CD4-positive, alpha-beta T cell treated with Interleukin-15 for 4 hours (primary cell): ENCODE data around the gene TAMALIN.

ENCODE experiments used
- DNase-seq: peaks from one replicate; pipeline ENCODE4 v3.0.0-alpha.2; 2020; ENCODE audit warnings: low spot score

The TAMALIN gene

DNA sequence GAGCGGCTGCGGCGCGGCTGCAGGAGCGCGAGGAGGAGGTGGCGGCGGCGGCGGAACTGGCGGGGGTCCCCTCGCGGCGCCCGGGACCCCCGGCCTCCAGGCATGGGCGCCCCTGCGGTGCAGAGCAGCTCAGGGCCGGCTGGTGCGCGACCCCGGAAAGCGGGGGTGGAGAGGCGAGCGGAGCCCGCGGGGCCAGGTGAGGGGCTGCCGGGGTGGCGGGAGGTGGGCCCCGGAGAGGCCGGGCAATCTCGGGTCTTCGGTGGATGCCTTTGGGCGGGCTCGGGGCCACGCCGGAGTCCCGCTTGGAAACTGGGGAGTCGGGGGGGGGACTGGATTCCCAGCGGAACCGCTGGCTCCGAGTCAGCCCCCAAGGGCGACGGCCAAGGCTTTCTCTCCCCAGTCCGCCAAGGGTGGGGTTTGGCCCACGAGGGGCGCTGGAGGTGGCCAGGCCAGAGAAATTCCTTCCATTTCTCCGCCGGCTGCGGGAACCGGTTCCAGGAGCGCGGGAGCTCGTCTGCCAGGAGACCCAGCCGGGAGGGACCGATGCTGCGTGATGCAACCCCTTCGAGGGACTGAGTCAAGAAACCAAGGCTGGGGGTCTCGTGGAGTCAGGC is 30.6 kb downstream of the TAMALIN start:
- no peak for DNase-seq

DNA sequence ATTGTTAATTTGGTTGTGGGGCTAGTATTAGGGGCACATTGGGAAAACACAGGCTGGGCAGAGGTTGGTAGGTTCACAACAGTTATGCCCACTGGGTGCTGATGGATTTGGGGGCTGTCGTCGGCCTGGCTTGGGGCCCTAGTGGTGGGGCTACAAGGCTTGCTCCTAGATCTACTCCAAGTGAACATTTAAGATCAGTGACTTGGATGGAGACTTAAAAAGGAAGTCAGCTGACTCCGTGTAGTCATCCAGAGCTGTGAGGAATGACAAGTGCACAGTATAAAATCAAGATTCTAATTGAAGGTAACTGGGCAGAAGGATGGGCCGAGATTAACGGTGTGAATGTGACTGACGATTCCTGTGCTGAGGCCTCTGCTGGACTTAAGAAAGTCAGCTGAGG is 31.7 kb downstream of the TAMALIN start:
- DNase-seq, result no peak

DNA sequence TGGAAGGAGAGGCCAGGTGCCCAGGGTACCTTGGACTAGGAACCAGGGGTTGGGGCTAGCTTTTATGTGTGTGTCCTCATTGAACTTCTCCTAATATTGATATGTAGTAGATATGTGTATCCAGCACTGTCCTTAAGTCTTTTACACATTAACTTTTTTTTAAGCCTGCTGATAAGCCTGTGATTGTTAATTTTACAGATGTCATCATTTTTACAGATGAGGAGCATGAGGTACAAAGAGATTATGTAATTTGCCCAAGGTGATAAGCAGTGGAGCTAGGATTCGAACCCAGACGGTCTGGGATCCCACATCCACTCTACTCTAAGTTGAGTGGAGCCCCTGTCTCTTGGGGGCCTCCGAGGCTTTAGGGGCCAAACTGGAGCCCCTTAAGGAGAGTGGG is 34.3 kb downstream of the TAMALIN start:
- DNase-seq, result no peak

DNA sequence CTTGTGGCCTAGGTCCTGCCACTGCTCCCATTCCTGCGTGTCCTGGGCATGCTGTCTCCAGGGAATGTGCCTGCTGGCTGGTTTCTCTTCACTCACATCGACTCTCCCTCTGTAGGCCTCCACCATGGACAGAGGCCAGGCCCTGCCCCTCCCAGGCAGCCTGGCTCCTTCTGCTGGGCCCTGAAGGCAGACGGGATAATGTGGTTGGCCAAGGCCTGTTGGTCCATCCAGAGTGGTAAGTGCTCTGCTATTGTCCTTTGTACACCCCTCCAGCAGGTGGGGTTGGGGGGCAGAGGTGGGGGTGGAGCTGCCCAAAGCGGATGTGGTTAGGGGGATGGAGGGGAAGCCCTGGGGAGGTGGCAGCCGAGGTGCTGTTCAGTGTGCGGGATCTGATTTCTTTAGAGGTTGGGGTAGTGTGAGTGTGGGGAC is 35.0 kb downstream of the TAMALIN start:
- peak; percentile 62 for DNase-seq

DNA sequence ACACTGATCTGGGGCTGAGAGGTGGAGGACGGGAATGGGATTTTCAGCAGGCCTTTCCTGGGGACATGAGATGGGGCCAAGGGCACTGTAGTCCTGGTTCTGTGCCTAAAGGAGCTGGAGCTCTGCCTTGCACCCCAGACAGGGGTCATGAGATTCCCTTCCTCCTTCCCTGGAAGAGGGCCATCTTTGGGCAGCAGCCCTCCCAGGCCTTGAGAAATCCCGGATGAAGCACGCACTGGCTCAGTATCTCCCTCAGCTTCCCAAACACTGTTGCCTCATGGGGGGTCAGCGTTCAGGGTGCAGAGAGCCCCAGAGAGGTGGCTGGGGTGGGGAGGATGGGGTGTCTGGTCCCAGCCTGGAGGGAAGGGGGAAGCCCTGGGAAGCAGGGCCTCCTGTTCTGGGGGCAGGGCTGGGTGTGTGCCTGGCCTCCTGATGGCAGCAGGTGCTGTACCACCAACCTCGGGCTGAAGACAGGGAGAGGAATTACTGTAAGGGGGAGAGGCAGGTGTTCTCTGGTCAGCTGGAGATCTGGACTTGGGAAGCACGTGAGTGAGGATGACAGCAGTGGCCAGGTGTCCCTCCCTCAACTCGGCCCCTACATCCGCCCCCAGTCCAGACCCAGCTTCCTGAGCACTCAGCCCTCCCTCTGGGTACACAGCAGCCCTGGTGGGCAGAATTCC is 36.1 kb downstream of the TAMALIN start:
- no peak for DNase-seq

DNA sequence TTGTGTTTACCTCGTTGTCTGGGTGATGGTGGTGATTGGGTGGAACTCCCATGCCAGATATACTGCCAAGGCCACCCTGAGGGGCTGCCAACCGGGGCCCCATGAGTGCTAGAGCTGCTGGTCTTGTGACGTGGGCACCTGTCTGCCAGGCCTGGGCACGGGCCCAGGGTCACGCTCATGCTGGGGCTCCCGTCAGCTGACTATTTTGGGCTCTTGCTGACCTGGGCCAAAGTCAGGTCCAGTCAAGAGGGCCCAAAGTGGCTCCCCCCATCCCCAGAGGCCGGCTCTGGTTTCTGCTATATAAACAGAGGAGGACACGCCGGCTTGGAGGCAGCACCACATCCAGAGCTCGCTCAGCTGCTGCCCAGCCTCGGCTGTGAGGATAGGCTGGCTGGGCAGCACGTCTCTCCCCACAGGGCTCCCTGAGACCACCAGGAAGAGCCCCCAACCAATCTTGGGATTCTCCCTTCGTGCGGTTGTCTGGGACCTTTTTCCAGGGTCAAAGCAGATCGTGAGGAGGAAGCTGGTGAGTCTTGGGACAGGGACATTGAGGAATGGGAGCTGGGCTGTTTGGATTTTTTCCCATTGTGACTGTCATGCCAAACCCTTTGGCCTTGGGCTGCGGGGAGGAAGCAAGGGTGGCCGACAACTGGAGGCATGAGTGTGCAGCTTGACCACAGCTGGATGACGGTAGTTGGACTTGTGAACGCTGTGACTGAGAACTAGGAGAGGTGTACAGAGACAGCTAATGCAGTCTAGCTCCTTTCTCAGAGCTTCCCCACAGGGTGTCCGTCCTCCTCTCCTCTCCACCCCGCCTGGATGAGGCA is 36.9 kb downstream of the TAMALIN start:
- DNase-seq, result no peak

DNA sequence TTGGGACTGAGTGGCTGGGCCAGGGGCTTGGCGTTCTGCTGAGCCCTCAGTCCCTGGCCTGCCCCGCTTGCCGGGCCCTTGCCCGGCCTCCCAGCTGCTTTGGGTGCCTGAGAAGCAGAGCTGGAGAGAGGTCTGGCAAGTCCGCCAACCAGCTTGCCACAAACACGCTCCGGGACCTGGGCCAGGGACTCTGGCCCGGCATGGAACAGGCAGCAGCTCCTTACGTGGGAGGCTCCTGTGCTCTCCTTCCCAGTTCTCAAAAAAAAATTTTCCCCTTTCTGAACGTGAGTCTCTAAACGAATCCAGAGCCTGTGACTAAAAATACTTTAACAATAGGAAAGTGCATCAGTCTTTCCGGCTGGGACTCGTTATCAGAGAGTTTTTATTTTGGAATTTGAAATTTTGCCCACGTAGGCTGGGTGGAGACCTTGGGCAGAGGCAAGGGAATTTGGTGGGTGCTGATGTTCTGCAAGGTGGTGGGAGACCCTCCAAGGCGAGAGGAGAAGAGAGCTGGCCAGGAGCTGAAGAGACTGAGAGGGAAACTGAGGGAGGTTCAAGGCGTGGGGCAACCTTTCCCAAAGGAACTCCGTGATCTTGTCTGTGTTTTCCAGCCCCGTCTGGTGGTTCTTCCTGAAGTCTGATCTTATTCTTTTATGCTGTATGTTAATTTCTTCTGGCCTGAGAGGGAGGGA is 37.7 kb downstream of the TAMALIN start:
- no peak for DNase-seq

DNA sequence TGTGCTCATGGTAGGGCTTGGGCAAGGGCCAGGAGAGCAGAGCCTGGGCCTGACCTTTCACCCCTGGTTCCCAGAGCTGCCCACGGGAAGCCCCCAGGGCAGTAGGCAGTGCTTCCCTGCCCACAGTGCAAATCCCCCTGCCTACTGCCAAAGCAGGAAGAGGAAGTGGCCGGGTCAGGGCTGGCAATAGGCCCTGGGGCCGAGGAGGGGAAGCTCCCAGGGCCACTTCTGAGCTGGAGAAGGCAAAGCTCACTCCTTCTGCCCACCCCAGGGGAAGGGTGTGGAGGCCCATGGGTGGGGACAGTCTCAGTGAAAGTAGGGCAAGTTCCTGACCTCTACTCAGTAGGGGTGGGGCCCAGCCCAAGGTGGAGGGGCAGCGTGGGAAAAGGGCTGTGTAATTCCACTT is 39.1 kb downstream of the TAMALIN start:
- DNase-seq, result no peak

DNA sequence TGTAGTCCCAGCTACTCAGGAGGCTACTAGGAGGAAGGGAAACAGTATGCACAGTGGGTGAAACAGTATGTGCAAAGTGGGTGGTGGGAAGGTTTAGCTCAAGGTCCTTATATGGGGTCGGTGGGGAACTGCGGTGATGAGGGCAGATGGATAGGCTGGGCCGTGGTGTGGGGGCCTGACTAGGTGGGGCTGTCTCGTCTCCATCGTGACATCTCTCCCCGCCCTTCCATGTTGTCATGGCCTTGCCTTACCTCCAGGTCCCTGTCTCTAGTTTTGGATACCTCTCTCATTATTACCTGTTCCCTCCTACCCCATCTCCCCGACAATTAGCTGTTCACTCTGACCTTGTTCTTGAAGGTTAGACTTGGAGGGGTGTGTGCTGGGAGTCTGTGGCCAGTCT is 40.1 kb downstream of the TAMALIN start:
- DNase-seq, result no peak

DNA sequence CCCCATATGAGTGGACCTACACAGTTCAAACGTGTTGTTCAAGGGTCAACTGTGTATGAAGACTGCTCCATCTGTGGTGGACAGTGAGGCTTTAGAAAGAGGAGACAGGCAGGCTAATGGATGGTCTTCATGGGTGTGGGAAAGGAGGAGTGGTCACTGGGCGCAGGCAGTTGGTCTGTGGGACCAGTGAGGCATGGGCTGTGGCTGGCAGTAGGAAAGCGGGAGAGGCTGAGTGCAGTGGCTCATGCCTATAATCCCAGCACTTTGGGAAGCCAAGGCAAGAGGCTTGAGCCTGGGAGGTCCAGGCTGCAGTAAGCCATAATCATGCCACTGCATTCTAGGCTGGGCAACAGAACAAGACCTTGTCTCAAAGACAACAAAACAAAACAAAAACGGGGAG is 42.5 kb downstream of the TAMALIN start:
- DNase-seq, result no peak

DNA sequence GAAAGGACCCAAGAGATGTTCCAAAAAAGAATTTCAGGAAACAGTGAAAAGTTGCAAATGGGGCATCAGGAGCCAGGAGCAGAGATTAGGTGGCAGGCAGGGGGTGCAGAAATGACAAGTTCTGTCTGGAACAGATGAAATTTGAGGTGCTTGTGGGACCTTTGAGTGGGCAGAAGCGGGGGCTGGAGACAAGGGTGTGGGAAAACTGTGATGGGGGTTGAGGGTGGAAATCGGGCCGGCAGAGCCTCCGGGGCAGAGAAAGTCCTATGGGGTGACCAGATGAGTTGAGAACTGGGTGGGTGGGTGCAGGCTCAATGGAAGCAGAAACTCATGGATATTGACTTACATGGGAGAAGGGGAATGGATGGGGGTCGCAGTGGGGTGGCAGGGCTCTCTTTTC is 42.9 kb downstream of the TAMALIN start:
- DNase-seq, result no peak

DNA sequence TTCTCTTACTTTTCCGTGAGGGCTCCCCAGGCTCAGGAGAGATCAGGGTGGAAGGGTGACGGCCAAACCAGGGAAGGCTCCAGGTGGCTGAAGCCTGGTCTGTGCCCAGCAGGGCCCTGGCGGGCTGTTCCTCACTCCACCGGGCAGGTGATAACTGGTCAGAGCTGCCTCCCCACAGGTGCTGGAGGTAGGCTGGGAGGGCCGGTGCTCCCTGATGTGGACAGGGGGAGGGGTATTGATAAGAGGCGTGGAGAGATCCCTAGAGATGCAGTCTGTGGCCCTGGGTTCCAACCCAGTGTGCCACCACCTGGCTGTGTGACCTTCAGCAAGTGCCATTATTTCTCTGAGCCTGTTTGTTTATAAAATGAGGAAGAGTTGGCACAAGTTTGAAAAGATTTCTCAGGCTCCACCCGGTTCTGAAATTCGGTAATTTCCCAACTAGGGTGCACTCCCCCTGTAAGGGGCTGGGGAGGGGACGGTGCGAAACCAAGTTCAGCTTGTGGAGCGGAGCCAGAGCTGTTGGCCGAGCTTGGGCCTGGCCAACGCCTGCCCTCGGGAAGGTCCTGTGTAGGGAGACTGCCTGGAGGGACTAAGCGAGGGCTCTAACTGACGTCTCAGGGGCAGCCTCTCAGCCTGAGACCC is 43.5 kb downstream of the TAMALIN start:
- peak; percentile 31 for DNase-seq

DNA sequence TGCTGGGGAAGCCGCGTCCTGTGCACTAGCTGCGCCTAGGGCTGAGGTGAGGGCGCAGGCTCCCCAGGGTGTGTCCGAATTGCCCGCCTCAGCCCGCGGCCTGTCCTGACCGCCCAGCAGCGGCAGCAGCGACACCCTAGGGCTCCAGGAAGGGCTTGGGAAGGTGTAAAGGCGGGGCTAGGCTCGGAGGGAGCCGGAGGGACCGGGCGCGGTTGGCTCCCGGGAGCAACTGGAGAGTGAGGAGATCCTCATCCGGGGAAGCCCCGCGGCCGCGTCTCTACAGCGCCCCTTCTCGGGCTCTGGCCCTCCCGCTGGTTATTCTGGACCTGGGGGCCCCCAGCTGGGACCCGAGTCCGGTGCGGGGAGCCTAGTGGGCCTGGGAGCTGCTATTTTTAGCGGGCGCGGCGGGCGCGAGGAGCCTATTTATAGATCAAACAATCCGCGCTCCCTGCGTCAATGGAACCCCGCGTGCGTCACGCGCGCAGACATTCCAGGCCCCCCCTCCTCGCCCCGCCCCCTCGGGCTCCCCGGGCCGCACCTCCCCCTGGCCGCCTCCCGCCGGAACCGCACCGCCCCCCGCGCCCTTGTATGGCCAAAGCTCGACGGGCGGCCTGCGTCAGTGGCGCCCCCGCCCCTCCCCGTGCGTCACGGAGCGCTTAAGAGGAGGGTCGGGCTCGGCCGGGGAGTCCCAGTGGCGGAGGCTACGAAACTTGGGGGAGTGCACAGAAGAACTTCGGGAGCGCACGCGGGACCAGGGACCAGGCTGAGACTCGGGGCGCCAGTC is 44.2 kb downstream of the TAMALIN start, which contains the start of gene NR4A1:
TSS of gene NR4A1 (plus strand) at position 685 of the 784 bp plus-strand sequence. CDS start 2,887 bp downstream, outside the sequence.
- peak; percentile 96 for DNase-seq

DNA sequence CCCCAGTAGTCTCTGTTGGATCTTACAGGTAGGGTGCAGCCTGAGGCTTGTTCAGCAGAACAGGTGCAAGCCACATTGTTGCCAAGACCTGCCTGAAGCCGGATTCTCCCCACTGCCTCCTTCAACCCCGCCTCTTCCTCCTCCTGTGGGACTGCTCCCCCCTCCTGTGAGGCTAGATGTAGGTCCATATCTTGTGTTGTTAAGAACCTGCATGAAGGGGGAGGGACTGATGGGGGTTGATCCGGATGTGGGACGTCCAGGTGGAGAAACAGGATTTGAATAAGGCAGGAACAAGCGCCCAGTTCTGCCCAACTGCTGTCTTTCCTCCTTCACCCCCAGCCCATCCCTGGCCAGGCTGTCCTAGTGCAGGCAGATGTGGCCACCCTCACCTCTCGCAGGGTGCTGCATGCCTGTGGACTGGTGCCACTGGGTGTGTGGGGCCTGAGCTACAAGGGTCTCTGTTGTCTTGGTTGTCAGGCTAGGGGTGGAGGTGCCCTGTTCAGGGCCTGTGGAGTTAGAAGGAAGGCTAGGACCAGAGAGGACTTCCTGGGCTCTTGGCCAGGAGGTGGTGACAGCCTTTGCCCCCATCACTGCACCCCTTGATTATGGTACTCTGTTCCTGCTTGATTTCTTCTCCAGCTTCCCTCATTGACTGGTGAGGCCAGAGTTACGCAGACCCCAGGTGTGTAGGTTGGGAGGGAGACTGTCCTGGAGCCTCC is 45.9 kb downstream of the TAMALIN start:
- DNase-seq, result no peak

DNA sequence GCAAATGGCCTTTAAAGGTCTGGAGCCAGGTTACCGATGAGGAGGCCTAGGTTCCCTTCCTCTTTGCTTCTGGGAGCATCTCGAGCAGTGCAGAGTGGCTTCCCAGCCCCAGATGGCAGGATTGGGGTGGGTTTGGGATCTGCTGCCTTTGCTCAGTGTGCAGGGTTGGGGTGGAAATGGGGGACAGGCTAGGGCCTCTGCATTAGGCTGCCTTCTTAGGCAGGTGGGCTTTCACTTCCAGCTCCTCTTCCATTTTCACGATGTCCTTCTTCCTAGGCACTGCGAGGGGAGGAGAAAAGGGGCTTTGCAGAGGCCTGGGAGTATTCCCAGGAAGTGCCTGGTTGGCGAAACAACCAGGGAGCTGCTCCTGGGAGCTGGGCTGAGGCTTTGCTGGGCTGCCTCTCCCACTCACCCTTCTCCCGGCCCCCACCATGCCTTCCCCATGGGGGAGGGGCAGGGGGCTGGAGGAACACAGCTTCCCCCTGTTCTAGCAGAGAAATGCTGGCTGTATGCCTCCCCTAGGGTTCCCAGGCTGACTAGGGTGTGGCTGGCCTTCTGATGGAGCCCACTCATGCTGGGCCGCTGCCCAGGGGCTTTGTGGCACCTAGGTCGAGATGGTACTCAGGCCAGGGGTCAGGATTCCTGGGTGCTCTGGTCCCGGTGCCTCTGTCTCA is 46.9 kb downstream of the TAMALIN start:
- DNase-seq, result no peak

DNA sequence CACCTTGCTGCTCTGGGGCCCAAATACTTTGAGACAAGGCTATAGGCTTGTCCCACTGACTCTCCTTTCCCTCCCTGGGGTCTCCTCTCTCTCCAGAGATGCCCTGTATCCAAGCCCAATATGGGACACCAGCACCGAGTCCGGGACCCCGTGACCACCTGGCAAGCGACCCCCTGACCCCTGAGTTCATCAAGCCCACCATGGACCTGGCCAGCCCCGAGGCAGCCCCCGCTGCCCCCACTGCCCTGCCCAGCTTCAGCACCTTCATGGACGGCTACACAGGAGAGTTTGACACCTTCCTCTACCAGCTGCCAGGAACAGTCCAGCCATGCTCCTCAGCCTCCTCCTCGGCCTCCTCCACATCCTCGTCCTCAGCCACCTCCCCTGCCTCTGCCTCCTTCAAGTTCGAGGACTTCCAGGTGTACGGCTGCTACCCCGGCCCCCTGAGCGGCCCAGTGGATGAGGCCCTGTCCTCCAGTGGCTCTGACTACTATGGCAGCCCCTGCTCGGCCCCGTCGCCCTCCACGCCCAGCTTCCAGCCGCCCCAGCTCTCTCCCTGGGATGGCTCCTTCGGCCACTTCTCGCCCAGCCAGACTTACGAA is 47.6 kb downstream of the TAMALIN start:
- DNase-seq, result no peak

DNA sequence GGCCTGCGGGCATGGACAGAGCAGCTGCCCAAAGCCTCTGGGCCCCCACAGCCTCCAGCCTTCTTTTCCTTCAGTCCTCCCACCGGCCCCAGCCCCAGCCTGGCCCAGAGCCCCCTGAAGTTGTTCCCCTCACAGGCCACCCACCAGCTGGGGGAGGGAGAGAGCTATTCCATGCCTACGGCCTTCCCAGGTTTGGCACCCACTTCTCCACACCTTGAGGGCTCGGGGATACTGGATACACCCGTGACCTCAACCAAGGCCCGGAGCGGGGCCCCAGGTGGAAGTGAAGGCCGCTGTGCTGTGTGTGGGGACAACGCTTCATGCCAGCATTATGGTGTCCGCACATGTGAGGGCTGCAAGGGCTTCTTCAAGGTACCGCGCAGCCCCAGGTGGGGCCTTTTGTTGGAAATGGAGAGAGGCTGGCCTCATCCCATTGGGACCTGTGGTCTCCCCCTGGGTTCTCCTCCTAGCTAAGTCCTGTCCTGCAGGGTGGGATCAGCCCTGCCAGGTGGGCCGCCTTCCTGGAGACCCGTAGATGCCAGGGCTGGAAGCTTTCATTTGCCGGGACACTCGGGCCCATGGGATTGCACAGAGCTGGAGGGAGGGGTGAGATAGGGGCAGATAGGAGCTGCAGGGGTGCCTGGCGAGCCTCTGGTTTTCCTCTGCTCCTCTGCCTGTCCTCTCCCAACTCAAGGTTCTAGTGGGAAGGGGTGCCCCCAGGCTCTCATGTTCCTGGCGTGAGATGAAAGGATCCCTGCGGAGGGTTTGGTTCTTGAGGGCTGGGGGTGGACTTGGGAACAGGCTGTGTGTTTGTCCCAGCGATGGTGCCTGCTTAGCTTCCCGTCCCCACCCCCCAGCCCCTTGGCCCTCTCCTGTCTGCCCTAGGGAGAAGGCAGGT is 48.3 kb downstream of the TAMALIN start:
- no peak for DNase-seq
